Esophagus muscularis mucosa (tissue), 4 donors: ENCODE data around the gene NALCN. TPM values are rescaled to one million over a fixed set of nuclear protein-coding genes. Genes with fewer than 3 reads are reported as not detected.

Experiments
- DNase-seq: peaks from one replicate; pipeline ENCODE4 v3.0.0-alpha.2; 2017; ENCODE audit errors: extremely low spot score
- H3K27ac ChIP-seq, 4 donors: fragments of 200-600 bp; sonication (generic); replicated peaks in 1 of 4; 1 replicate in 3 of 4; 2 replicates in 1 of 4; pipeline ENCODE4 v1.5.1; 2016 to 2019; ENCODE audit warnings: mild to moderate bottlenecking in 1 of 4
- H3K27me3 ChIP-seq, 4 donors: fragments of 200-600 bp; sonication (generic); one replicate each; pipeline versions ENCODE4 v1.5.1 to v1.6.0; 2016 to 2019
- H3K36me3 ChIP-seq, 4 donors: fragments of 200-600 bp; sonication (generic); one replicate each; pipeline ENCODE4 v1.5.1; 2016 to 2019
- H3K4me1 ChIP-seq, 4 donors: fragments of 200-600 bp; sonication (generic); one replicate each; pipeline ENCODE4 v1.5.1; 2016 to 2019
- H3K4me3 ChIP-seq, 4 donors: fragments of 200-600 bp; sonication (generic); 1 replicate in 2 of 4; 2 replicates in 2 of 4; pipeline ENCODE4 v1.5.1; 2016 to 2019; ENCODE audit warnings: mild to moderate bottlenecking in 4 of 4, moderate library complexity in 1 of 4
- H3K9me3 ChIP-seq, 4 donors: fragments of 200-600 bp; sonication (generic); 1 replicate in 3 of 4; 2 replicates in 1 of 4; pipeline ENCODE4 v1.5.1; 2016 to 2019
- EP300 ChIP-seq: sonication (generic); formaldehyde crosslinking; IDR thresholded peaks from one replicate; pipeline ENCODE4 v1.6.1; 2017; ENCODE audit warnings: antibody characterized with exemption
- POLR2A ChIP-seq: fragments of 450-650 bp; IDR thresholded peaks from one replicate; pipeline ENCODE4 v1.6.1; 2017; ENCODE audit warnings: antibody characterized with exemption, moderate library complexity, mild to moderate bottlenecking, low read depth
- POLR2AphosphoS5 ChIP-seq, 2 donors: sonication (generic); formaldehyde crosslinking; IDR thresholded peaks; one replicate each; pipeline ENCODE4 v1.6.1; 2017; ENCODE audit warnings: antibody characterized with exemption in 2 of 2
- WGBS: methylation state at CpG from one replicate; pipeline ENCODE4 v1.1.5; 2018; 5-methylcytosine and 5-hydroxymethylcytosine counted together
- intact Hi-C: fragments of 100-400 bp; cut with DNase I; formaldehyde crosslinking; loops from one replicate; pipeline ENCODE4 v1.15.1; 2023
- total RNA-seq, 4 donors: library from RNA; depleted of rRNA; stranded (reverse); fragments of >200 nt; gene quantifications; one replicate each; pipeline versions ENCODE4 v1.1.0 to v1.2.1, GENCODE V29; 2016
- TF ChIP-seq, protein P1 (sequence below), 3 experiments: fragments of 200-600 bp in 2 of 3; fragments of 450-650 bp in 1 of 3; sonication (generic) in 2 of 3; IDR thresholded peaks; one replicate each; pipeline ENCODE4 v1.5.1; 2017 to 2019; ENCODE audit warnings: antibody characterized with exemption in 3 of 3, mild to moderate bottlenecking in 2 of 3, moderate library complexity in 1 of 3

The NALCN gene
- total RNA-seq, 4 donors from 2014 or later = 0.42 to 0.83 (median 0.54) TPM

DNA sequence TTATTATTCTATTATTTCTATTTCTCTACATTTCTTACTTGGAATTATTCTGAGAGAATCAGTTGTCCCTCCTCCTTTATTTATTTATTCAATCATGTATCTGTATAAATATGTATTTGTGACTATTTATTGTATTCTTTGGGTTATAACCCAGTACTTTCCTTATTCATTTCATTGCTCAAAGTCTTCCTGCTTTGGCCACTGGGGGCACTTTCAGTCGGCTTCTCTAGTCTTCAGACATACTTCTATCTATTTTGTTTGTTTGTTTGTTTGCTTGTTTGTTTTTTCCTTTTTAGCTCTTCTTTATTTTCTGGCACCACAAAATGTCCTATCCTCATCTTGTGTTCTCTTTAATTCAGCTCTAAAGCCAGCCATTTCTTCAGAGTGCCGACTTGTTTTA is 260.4 kb downstream of the NALCN start:
- Histone ChIP-seq H3K4me3 (no peak overlapping the region), H3K36me3 (no peaks in the 10 kb centered on the region), H3K9me3 (no peaks in the 10 kb centered on the region), H3K27ac (no peak overlapping the region), H3K27me3 (peaks cover 0 to 23% (median 0%) of the 10 kb centered on the region in 4 donors), H3K4me1 (no peaks in the 10 kb centered on the region)
- no peak for DNase-seq
- TF ChIP-seq, protein P1, sequence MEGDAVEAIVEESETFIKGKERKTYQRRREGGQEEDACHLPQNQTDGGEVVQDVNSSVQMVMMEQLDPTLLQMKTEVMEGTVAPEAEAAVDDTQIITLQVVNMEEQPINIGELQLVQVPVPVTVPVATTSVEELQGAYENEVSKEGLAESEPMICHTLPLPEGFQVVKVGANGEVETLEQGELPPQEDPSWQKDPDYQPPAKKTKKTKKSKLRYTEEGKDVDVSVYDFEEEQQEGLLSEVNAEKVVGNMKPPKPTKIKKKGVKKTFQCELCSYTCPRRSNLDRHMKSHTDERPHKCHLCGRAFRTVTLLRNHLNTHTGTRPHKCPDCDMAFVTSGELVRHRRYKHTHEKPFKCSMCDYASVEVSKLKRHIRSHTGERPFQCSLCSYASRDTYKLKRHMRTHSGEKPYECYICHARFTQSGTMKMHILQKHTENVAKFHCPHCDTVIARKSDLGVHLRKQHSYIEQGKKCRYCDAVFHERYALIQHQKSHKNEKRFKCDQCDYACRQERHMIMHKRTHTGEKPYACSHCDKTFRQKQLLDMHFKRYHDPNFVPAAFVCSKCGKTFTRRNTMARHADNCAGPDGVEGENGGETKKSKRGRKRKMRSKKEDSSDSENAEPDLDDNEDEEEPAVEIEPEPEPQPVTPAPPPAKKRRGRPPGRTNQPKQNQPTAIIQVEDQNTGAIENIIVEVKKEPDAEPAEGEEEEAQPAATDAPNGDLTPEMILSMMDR (IDR thresholded peaks at IDR 0.05) = peak in 1 of 3 experiments; percentile 13
- no peak for TF ChIP-seq EP300
- intact Hi-C loops = no loop called here
- 60% methylated on average over 2 of the region's 2 CpGs for WGBS

DNA sequence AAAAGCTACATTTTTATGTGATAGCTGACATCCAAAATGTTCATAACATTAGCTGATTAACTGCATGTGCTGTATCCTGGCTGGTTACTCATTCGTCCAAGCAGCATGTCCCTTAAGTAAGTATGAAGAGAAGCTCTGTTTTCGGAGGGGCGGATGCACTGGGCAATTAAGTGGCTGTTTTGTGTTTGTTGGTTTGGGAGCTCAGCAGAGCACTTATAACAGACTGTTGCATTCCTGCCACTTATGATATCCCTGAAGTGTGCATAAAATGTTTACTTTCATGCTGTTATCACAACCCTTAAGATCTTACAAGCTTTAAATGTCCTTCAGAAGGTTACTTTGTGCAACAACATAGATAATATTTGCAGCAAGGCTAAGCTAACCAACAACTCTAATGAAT is 264.1 kb downstream of the NALCN start:
- Histone ChIP-seq H3K4me1 (no peaks in the 10 kb centered on the region), H3K27me3 (peaks cover 0 to 47% (median 0%) of the 10 kb centered on the region in 4 donors), H3K4me3 (no peak overlapping the region), H3K36me3 (no peaks in the 10 kb centered on the region), H3K27ac (no peak overlapping the region), H3K9me3 (no peaks in the 10 kb centered on the region)
- intact Hi-C loops = no loop called here
- DNase-seq = no peak
- TF ChIP-seq, protein P1 (IDR thresholded peaks at IDR 0.05) = no peak
- TF ChIP-seq POLR2A (no peak), EP300 (no peak), POLR2AphosphoS5 (IDR thresholded peaks at IDR 0.05) (no peak)
- WGBS = 70% methylated on average over 3 of the region's 3 CpGs

DNA sequence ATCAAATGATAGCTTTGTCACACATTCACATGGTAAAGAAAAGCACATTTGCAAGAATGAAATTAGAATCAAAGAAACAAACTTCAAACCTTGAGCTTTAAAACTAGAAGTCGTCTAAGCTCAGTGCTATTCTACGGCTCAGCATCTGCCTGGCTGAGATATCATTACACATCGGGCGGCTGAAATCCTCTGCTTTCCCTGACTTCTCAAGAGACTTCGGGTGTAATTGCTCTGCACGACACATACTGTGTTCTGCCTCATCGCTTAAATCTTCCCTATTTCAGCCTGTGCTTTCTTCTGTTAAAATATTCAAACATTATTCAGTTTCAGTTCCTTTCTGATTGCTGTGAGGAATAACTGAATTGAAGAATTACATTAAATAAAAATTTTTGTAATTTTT is 265.3 kb downstream of the NALCN start:
- intact Hi-C loops = no loop called here
- H3K36me3 ChIP-seq = no peaks in the 10 kb centered on the region
- no peak overlapping the region for H3K4me3 ChIP-seq
- no peak for TF ChIP-seq POLR2A
- TF ChIP-seq, protein P1 (IDR thresholded peaks at IDR 0.05) = no peak
- TF ChIP-seq EP300 = no peak
- no peak for TF ChIP-seq POLR2AphosphoS5 (IDR thresholded peaks at IDR 0.05)
- no peaks in the 10 kb centered on the region for H3K9me3 ChIP-seq
- H3K4me1 ChIP-seq = no peaks in the 10 kb centered on the region
- peaks cover 0 to 47% (median 0%) of the 10 kb centered on the region in 4 donors for H3K27me3 ChIP-seq
- H3K27ac ChIP-seq = no peak overlapping the region
- 23% methylated on average over 7 of the region's 7 CpGs for WGBS
- no peak for DNase-seq

DNA sequence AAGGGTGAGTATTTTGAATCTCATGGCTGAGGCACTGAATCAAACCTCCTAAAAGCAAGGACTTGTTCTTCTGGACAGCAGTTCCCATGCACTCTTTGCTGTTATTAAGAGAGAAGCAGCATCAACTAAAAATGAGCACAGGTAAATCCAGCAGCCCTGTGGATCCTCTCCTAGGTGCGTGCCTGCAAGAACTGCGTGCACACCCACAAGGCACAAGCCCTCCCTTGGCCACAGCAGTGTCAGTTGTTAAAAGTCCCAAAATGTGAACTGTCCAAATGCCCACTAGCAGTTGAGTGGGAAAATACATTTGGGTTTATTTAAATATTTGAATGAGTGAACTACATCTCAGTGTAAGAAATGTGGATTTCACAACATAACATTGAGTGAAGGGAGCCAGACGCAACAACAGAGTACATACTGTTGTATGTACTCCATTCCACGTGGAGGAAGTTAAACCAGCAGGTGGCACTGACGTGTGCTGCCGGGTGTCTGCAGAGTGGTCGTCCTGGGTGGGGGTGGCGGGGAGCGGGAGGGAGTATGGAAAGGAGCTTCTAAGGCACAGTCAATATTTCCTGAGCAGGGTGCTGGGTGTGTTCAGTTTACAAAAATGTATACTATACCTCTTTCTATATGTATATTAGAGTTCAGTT is 266.4 kb downstream of the NALCN start:
- intact Hi-C loops = no loop called here
- 42% methylated on average over 9 of the region's 9 CpGs for WGBS

More for the DNA sequence above, 266.4 kb downstream of the NALCN start:
- Histone ChIP-seq H3K27me3 (peaks cover 0 to 47% (median 0%) of the 10 kb centered on the region in 4 donors), H3K36me3 (no peaks in the 10 kb centered on the region), H3K4me1 (no peaks in the 10 kb centered on the region), H3K27ac (no peak overlapping the region), H3K4me3 (no peak overlapping the region), H3K9me3 (no peaks in the 10 kb centered on the region)
- DNase-seq = no peak
- no peak for TF ChIP-seq POLR2A
- no peak for TF ChIP-seq EP300
- no peak for TF ChIP-seq POLR2AphosphoS5 (IDR thresholded peaks at IDR 0.05)
- TF ChIP-seq, protein P1 (IDR thresholded peaks at IDR 0.05) = no peak
